HEK293 (cell line): Measurements from ENCODE around the gene CELSR1.

ENCODE experiments used
- CTCF ChIP-seq: fragments of 450-650 bp; formaldehyde crosslinking; IDR thresholded peaks from 2 replicates; pipeline ENCODE4 v1.5.1; 2016; ENCODE audit warnings: missing biosample characterization, missing genetic modification characterization
- ZNF704 ChIP-seq: fragments of 450-650 bp; formaldehyde crosslinking; IDR thresholded peaks from 2 replicates; pipeline ENCODE4 v1.5.1; 2016; ENCODE audit warnings: missing biosample characterization, missing genetic modification characterization
- TF ChIP-seq, protein P1 (sequence below): fragments of 450-650 bp; formaldehyde crosslinking; IDR thresholded peaks from 2 replicates; pipeline ENCODE4 v1.5.1; 2016; ENCODE audit warnings: missing biosample characterization, missing genetic modification characterization

- no peak for TF ChIP-seq ZNF704 (tag by site-specific recombination)
- TF ChIP-seq, protein P1, sequence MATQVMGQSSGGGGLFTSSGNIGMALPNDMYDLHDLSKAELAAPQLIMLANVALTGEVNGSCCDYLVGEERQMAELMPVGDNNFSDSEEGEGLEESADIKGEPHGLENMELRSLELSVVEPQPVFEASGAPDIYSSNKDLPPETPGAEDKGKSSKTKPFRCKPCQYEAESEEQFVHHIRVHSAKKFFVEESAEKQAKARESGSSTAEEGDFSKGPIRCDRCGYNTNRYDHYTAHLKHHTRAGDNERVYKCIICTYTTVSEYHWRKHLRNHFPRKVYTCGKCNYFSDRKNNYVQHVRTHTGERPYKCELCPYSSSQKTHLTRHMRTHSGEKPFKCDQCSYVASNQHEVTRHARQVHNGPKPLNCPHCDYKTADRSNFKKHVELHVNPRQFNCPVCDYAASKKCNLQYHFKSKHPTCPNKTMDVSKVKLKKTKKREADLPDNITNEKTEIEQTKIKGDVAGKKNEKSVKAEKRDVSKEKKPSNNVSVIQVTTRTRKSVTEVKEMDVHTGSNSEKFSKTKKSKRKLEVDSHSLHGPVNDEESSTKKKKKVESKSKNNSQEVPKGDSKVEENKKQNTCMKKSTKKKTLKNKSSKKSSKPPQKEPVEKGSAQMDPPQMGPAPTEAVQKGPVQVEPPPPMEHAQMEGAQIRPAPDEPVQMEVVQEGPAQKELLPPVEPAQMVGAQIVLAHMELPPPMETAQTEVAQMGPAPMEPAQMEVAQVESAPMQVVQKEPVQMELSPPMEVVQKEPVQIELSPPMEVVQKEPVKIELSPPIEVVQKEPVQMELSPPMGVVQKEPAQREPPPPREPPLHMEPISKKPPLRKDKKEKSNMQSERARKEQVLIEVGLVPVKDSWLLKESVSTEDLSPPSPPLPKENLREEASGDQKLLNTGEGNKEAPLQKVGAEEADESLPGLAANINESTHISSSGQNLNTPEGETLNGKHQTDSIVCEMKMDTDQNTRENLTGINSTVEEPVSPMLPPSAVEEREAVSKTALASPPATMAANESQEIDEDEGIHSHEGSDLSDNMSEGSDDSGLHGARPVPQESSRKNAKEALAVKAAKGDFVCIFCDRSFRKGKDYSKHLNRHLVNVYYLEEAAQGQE (tag by site-specific recombination) = no peak
- TF ChIP-seq CTCF (tag by site-specific recombination) = no peak
These were observed 20.8 kb downstream of the CELSR1 start for GRCh38 chr22:46516638-46517037.
